Mucosa of rectum (tissue), 2 donors: ENCODE measurements around the gene FXYD5.
A peak's percentile ranks its signal among the peaks of the same experiment; 100 is the strongest.

Experiments
- H3K27ac ChIP-seq, 2 donors: one replicate each; pipeline ENCODE4 v1.7.0; 2013; ENCODE audit warnings: inconsistent platforms in 2 of 2, low read depth in 2 of 2, low read length in 2 of 2
- H3K27me3 ChIP-seq, 2 donors: one replicate each; pipeline ENCODE4 v1.7.0; 2013; ENCODE audit warnings: low read length in 2 of 2; ENCODE audit not compliant: control insufficient read depth in 2 of 2, insufficient read depth in 2 of 2
- H3K36me3 ChIP-seq, 2 donors: one replicate each; pipeline ENCODE4 v1.7.0; 2013; ENCODE audit warnings: low read length in 2 of 2; ENCODE audit not compliant: control insufficient read depth in 2 of 2, insufficient read depth in 2 of 2
- H3K4me1 ChIP-seq, 2 donors: one replicate each; pipeline ENCODE4 v1.7.0; 2013; ENCODE audit warnings: low read length in 2 of 2, mild to moderate bottlenecking in 1 of 2; ENCODE audit not compliant: control insufficient read depth in 2 of 2, insufficient read depth in 2 of 2
- H3K4me3 ChIP-seq, 2 donors: one replicate each; pipeline ENCODE4 v1.7.0; 2013; ENCODE audit warnings: low read length in 2 of 2
- H3K9ac ChIP-seq, 2 donors: one replicate each; pipeline ENCODE4 v1.7.0; 2013; ENCODE audit warnings: low read length in 2 of 2, low read depth in 1 of 2, mild to moderate bottlenecking in 1 of 2
- H3K9me3 ChIP-seq, 2 donors: one replicate each; pipeline ENCODE4 v1.7.0; 2013; ENCODE audit warnings: low read length in 2 of 2; ENCODE audit not compliant: control insufficient read depth in 2 of 2
- donor health status: healthy.
- donor health status: Normal muscosa, but diverticular disease.

The FXYD5 gene

GRCh38 chr19:35212241-35212640 is 57.7 kb downstream of the FXYD5 start:
- peak overlapping the region; percentile 70 to 79 for H3K27ac ChIP-seq
- H3K27me3 ChIP-seq = no peaks in the 10 kb centered on the region
- no peaks in the 10 kb centered on the region for H3K9me3 ChIP-seq
- H3K4me1 ChIP-seq = peaks cover 15 to 19% of the 10 kb centered on the region in 2 donors
- H3K4me3 ChIP-seq = no peak overlapping the region
- no peaks in the 10 kb centered on the region for H3K36me3 ChIP-seq
- peak overlapping the region in 1 of 2 donors; percentile 32 for H3K9ac ChIP-seq

- Histone ChIP-seq H3K36me3 (no peaks in the 10 kb centered on the region), H3K27me3 (no peaks in the 10 kb centered on the region), H3K4me3 (peak overlapping the region; percentile 14 to 21), H3K4me1 (peaks cover 15 to 19% of the 10 kb centered on the region in 2 donors), H3K9ac (peak overlapping the region; percentile 0 to 21), H3K27ac (peak overlapping the region; percentile 77 to 89), H3K9me3 (no peaks in the 10 kb centered on the region)
Observed at GRCh38 chr19:35213663-35214632, 59.4 kb downstream of the FXYD5 start.

- Histone ChIP-seq H3K4me3 (no peak overlapping the region), H3K9me3 (no peaks in the 10 kb centered on the region), H3K9ac (no peak overlapping the region), H3K36me3 (no peaks in the 10 kb centered on the region), H3K27me3 (no peaks in the 10 kb centered on the region), H3K4me1 (peaks cover 15 to 19% of the 10 kb centered on the region in 2 donors), H3K27ac (peak overlapping the region in 1 of 2 donors; percentile 89)
Observed at GRCh38 chr19:35214766-35215422, 60.4 kb downstream of the FXYD5 start.

- Histone ChIP-seq H3K36me3 (no peaks in the 10 kb centered on the region), H3K27ac (no peak overlapping the region), H3K4me1 (peaks cover 15 to 22% of the 10 kb centered on the region in 2 donors), H3K9me3 (no peaks in the 10 kb centered on the region), H3K9ac (no peak overlapping the region), H3K4me3 (no peak overlapping the region), H3K27me3 (no peaks in the 10 kb centered on the region)
Observed at GRCh38 chr19:35216016-35216832, 61.7 kb downstream of the FXYD5 start.

- peaks cover 15 to 22% of the 10 kb centered on the region in 2 donors for H3K4me1 ChIP-seq
- H3K27ac ChIP-seq = no peak overlapping the region
- H3K9ac ChIP-seq = no peak overlapping the region
- H3K4me3 ChIP-seq = no peak overlapping the region
- no peaks in the 10 kb centered on the region for H3K9me3 ChIP-seq
- no peaks in the 10 kb centered on the region for H3K36me3 ChIP-seq
- H3K27me3 ChIP-seq = no peaks in the 10 kb centered on the region
Observed at GRCh38 chr19:35216833-35217648, 62.5 kb downstream of the FXYD5 start.

- H3K27ac ChIP-seq = no peak overlapping the region
- no peaks in the 10 kb centered on the region for H3K27me3 ChIP-seq
- H3K4me1 ChIP-seq = peaks cover 15 to 16% of the 10 kb centered on the region in 2 donors
- H3K36me3 ChIP-seq = no peaks in the 10 kb centered on the region
- no peak overlapping the region for H3K9ac ChIP-seq
- H3K4me3 ChIP-seq = no peak overlapping the region
- no peaks in the 10 kb centered on the region for H3K9me3 ChIP-seq
Observed at GRCh38 chr19:35217649-35217990, 63.1 kb downstream of the FXYD5 start.

- Histone ChIP-seq H3K36me3 (no peaks in the 10 kb centered on the region), H3K4me3 (no peak overlapping the region), H3K4me1 (peaks cover 7 to 9% of the 10 kb centered on the region in 2 donors), H3K27ac (no peak overlapping the region), H3K9ac (no peak overlapping the region), H3K27me3 (no peaks in the 10 kb centered on the region), H3K9me3 (no peaks in the 10 kb centered on the region)
Observed at GRCh38 chr19:35219008-35219407, 64.5 kb downstream of the FXYD5 start.
